ENCODE measurements around the gene ZMAT5. TPM values are rescaled to one million over a fixed set of nuclear protein-coding genes. Genes with fewer than 3 reads are reported as not detected.
A peak's percentile ranks its signal among the peaks of the same experiment; 100 is the strongest.

ZMAT5 gene
- total and polyA plus RNA-seq, 2 of the 13 experiments (the other 11 are each of a cell fraction or from before 2014, with no cell fraction given) = 20.7 to 27.8 TPM

DNA sequence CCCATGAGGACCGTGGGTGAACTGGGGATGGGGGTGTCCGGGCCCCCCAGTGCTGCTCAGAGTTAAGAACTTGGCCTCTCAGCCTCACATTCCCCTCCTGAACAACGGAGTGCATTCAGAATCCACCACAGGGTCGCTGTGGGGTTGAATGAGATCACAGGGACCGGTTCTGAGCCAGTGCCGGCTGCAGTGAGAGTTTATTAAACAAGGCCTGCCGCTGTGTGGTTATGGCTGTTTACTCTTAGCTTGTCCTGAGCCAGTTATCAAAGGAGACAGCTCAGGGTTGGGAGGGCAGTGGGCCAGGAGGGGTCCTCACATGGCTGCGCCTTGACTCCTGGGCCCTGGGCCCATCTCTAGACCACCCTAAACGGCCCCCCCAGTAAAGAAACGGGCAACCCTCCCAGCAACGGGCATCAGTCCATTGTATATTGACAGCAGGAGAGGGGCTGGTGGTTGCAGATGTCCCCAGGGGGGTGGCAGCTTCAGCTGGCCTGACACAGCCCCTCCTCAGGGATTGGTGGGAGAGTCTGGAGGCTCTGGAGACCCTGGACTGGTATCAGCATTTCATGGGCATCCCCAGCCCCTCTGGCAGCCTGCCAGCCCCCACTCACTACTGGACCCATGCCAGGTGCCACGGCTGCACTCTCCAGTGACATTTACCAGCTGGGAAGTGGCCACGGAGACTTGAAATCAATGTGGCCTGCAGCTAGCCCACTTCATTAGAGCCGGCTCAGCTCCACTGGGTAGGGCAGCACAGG is 62.1 kb downstream of the ZMAT5 start (continued):
- no peak for TF ChIP-seq JDP2 (CRISPR knock-in tag; IDR thresholded peaks at IDR 0.05; ENCODE audit: borderline replicate concordance)
- TF ChIP-seq IKZF1 (IDR thresholded peaks at IDR 0.05) = no peak
- TF ChIP-seq ZNF607 (CRISPR knock-in tag; IDR thresholded peaks at IDR 0.05; ENCODE audit: borderline replicate concordance) = no peak
- TF ChIP-seq SP5 (CRISPR knock-in tag; IDR thresholded peaks at IDR 0.05; ENCODE audit: borderline replicate concordance, low read depth) = peak; percentile 21; the same call in 1 of the 2 replicates
- TF ChIP-seq, protein P1, sequence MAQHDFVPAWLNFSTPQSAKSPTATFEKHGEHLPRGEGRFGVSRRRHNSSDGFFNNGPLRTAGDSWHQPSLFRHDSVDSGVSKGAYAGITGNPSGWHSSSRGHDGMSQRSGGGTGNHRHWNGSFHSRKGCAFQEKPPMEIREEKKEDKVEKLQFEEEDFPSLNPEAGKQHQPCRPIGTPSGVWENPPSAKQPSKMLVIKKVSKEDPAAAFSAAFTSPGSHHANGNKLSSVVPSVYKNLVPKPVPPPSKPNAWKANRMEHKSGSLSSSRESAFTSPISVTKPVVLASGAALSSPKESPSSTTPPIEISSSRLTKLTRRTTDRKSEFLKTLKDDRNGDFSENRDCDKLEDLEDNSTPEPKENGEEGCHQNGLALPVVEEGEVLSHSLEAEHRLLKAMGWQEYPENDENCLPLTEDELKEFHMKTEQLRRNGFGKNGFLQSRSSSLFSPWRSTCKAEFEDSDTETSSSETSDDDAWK (CRISPR knock-in tag; IDR thresholded peaks at IDR 0.05) = no peak
- no peak for TF ChIP-seq ZNF101 (CRISPR knock-in tag; IDR thresholded peaks at IDR 0.05; ENCODE audit: borderline replicate concordance, low read depth)
- peak; percentile 52; the same call in 1 of the 2 replicates for TF ChIP-seq FOXO1 (CRISPR knock-in tag; IDR thresholded peaks at IDR 0.05)
- TF ChIP-seq CHCHD3 (CRISPR knock-in tag; IDR thresholded peaks at IDR 0.05) = no peak
- no peak for TF ChIP-seq ZSCAN9 (CRISPR knock-in tag; IDR thresholded peaks at IDR 0.05; ENCODE audit: borderline replicate concordance)
- no peak; a peak in 1 of 4 replicates for TF ChIP-seq EP300 (IDR thresholded peaks at IDR 0.05; ENCODE audit: low read depth in 2 of 2, low read length in 2 of 2)
- TF ChIP-seq EP300 (CRISPR knock-in tag; IDR thresholded peaks at IDR 0.05; ENCODE audit: borderline replicate concordance) = peak; percentile 32; the same call in 1 of the 2 replicates
- TF ChIP-seq ZNF207 (IDR thresholded peaks at IDR 0.05; ENCODE audit: borderline replicate concordance) = no peak
- TF ChIP-seq, protein P2, sequence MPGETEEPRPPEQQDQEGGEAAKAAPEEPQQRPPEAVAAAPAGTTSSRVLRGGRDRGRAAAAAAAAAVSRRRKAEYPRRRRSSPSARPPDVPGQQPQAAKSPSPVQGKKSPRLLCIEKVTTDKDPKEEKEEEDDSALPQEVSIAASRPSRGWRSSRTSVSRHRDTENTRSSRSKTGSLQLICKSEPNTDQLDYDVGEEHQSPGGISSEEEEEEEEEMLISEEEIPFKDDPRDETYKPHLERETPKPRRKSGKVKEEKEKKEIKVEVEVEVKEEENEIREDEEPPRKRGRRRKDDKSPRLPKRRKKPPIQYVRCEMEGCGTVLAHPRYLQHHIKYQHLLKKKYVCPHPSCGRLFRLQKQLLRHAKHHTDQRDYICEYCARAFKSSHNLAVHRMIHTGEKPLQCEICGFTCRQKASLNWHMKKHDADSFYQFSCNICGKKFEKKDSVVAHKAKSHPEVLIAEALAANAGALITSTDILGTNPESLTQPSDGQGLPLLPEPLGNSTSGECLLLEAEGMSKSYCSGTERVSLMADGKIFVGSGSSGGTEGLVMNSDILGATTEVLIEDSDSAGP (CRISPR knock-in tag; IDR thresholded peaks at IDR 0.05; ENCODE audit: borderline replicate concordance) = no peak; the same call in 1 of the 2 replicates
- TF ChIP-seq HDAC6 (IDR thresholded peaks at IDR 0.05; ENCODE audit: low read depth, low read length) = no peak
- no peak for TF ChIP-seq PHF20 (CRISPR knock-in tag; IDR thresholded peaks at IDR 0.05)
- TF ChIP-seq PAWR (CRISPR knock-in tag; IDR thresholded peaks at IDR 0.05; ENCODE audit: borderline replicate concordance) = no peak
- TF ChIP-seq CENPX (CRISPR knock-in tag; IDR thresholded peaks at IDR 0.05) = no peak
- TF ChIP-seq, protein P3, sequence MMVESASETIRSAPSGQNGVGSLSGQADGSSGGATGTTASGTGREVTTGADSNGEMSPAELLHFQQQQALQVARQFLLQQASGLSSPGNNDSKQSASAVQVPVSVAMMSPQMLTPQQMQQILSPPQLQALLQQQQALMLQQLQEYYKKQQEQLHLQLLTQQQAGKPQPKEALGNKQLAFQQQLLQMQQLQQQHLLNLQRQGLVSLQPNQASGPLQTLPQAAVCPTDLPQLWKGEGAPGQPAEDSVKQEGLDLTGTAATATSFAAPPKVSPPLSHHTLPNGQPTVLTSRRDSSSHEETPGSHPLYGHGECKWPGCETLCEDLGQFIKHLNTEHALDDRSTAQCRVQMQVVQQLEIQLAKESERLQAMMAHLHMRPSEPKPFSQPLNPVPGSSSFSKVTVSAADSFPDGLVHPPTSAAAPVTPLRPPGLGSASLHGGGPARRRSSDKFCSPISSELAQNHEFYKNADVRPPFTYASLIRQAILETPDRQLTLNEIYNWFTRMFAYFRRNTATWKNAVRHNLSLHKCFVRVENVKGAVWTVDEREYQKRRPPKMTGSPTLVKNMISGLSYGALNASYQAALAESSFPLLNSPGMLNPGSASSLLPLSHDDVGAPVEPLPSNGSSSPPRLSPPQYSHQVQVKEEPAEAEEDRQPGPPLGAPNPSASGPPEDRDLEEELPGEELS (CRISPR knock-in tag; IDR thresholded peaks at IDR 0.05) = no peak; the same call in 1 of the 2 replicates
- TF ChIP-seq ZNF619 (CRISPR knock-in tag; IDR thresholded peaks at IDR 0.05) = no peak
- TF ChIP-seq, protein P4, sequence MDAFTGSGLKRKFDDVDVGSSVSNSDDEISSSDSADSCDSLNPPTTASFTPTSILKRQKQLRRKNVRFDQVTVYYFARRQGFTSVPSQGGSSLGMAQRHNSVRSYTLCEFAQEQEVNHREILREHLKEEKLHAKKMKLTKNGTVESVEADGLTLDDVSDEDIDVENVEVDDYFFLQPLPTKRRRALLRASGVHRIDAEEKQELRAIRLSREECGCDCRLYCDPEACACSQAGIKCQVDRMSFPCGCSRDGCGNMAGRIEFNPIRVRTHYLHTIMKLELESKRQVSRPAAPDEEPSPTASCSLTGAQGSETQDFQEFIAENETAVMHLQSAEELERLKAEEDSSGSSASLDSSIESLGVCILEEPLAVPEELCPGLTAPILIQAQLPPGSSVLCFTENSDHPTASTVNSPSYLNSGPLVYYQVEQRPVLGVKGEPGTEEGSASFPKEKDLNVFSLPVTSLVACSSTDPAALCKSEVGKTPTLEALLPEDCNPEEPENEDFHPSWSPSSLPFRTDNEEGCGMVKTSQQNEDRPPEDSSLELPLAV (CRISPR knock-in tag; conservative IDR thresholded peaks at IDR 0.05; ENCODE audit: low read depth) = no peak
- TF ChIP-seq, protein P5, sequence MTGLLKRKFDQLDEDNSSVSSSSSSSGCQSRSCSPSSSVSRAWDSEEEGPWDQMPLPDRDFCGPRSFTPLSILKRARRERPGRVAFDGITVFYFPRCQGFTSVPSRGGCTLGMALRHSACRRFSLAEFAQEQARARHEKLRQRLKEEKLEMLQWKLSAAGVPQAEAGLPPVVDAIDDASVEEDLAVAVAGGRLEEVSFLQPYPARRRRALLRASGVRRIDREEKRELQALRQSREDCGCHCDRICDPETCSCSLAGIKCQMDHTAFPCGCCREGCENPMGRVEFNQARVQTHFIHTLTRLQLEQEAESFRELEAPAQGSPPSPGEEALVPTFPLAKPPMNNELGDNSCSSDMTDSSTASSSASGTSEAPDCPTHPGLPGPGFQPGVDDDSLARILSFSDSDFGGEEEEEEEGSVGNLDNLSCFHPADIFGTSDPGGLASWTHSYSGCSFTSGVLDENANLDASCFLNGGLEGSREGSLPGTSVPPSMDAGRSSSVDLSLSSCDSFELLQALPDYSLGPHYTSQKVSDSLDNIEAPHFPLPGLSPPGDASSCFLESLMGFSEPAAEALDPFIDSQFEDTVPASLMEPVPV (CRISPR knock-in tag; IDR thresholded peaks at IDR 0.05) = no peak
- TF ChIP-seq ZNF709 (CRISPR knock-in tag; IDR thresholded peaks at IDR 0.05) = no peak
